CD14-positive monocyte (primary cell): ENCODE results near the gene CAMSAP2. TPM values are rescaled to one million over a fixed set of nuclear protein-coding genes. Genes with fewer than 3 reads are reported as not detected.

Source experiments
- DNase-seq, 3 donors: peaks; one replicate each; pipeline ENCODE4 v3.0.0-alpha.2; 2011 to 2022
- H2AFZ ChIP-seq: 2 replicates; pipeline ENCODE4 v1.6.0; 2012; ENCODE audit warnings: mild to moderate bottlenecking, low read depth, low read length, inconsistent platforms; ENCODE audit not compliant: insufficient read depth, poor library complexity, severe bottlenecking
- H3K27ac ChIP-seq, 2 donors: 1 replicate in 1 of 2; 2 replicates in 1 of 2; pipeline ENCODE4 v1.5.1; 2012 to 2013; ENCODE audit warnings: low read length in 2 of 2, control low read depth in 1 of 2, inconsistent platforms in 1 of 2, low read depth in 1 of 2, mild to moderate bottlenecking in 1 of 2
- H3K27me3 ChIP-seq, 2 donors: one replicate each; pipeline versions ENCODE4 v1.6.0 to v1.6.1; 2011 to 2013; ENCODE audit warnings: low read length in 2 of 2; ENCODE audit not compliant: control insufficient read depth in 2 of 2, insufficient read depth in 2 of 2
- H3K36me3 ChIP-seq, 2 donors: replicated peaks in 1 of 2; 1 replicate in 1 of 2; 2 replicates in 1 of 2; pipeline versions ENCODE4 v1.5.1 to v1.6.1; 2012 to 2013; ENCODE audit warnings: low read length in 2 of 2, control low read depth in 1 of 2, inconsistent platforms in 1 of 2, mild to moderate bottlenecking in 1 of 2; ENCODE audit not compliant: insufficient read depth in 2 of 2, control insufficient read depth in 1 of 2
- H3K4me1 ChIP-seq, 2 donors: 1 replicate in 1 of 2; 2 replicates in 1 of 2; pipeline versions ENCODE4 v1.5.1 to v1.6.1; 2012 to 2013; ENCODE audit warnings: low read length in 2 of 2, control low read depth in 1 of 2, inconsistent platforms in 1 of 2, mild to moderate bottlenecking in 1 of 2, moderate library complexity in 1 of 2; ENCODE audit not compliant: insufficient read depth in 2 of 2, control insufficient read depth in 1 of 2
- H3K4me2 ChIP-seq: replicated peaks from 2 replicates; pipeline ENCODE3; 2012; ENCODE audit warnings: low read length, moderate library complexity, mild to moderate bottlenecking; ENCODE audit not compliant: poor library complexity, severe bottlenecking; ENCODE audit errors: extremely low read depth
- H3K4me3 ChIP-seq, 3 experiments: fragments of 200-600 bp in 1 of 3; sonication (generic) in 1 of 3; replicated peaks in 1 of 3; 1 replicate in 2 of 3; 2 replicates in 1 of 3; pipeline ENCODE4 v1.5.1; 2011 to 2013; ENCODE audit warnings: low read length in 3 of 3, mild to moderate bottlenecking in 3 of 3, control low read depth in 2 of 3, low read depth in 2 of 3, inconsistent platforms in 1 of 3, moderate library complexity in 1 of 3
- H3K79me2 ChIP-seq: 2 replicates; pipeline ENCODE4 v1.6.0; 2012; ENCODE audit warnings: mild to moderate bottlenecking, control low read depth, inconsistent platforms, low read length, moderate library complexity; ENCODE audit not compliant: insufficient read depth
- H3K9ac ChIP-seq: 2 replicates; pipeline ENCODE4 v1.6.0; 2017; ENCODE audit warnings: low read length, mild to moderate bottlenecking; ENCODE audit not compliant: insufficient read depth, poor library complexity, severe bottlenecking
- H3K9me3 ChIP-seq, 2 donors: replicated peaks in 1 of 2; 1 replicate in 1 of 2; 2 replicates in 1 of 2; pipeline versions ENCODE4 v1.5.1 to v1.6.1; 2012 to 2013; ENCODE audit warnings: low read length in 2 of 2, control low read depth in 1 of 2; ENCODE audit not compliant: control insufficient read depth in 1 of 2, insufficient read depth in 1 of 2
- H4K20me1 ChIP-seq: 2 replicates; pipeline ENCODE4 v1.6.0; 2012; ENCODE audit warnings: mild to moderate bottlenecking, low read length, control low read depth, moderate library complexity; ENCODE audit not compliant: insufficient read depth
- H3K27ac Mint-ChIP-seq, 7 donors: one replicate each; pipeline ENCODE4 v1.8.0; 2020; ENCODE audit warnings: mild to moderate bottlenecking in 7 of 7, mixed read lengths in 7 of 7, moderate library complexity in 6 of 7, inconsistent platforms in 2 of 7
- H3K27me3 Mint-ChIP-seq, 3 donors: one replicate each; pipeline ENCODE4 v1.8.0; 2021 to 2022; ENCODE audit warnings: low read depth in 3 of 3, mild to moderate bottlenecking in 3 of 3, mixed read lengths in 3 of 3, moderate library complexity in 3 of 3, inconsistent platforms in 1 of 3
- H3K36me3 Mint-ChIP-seq, 2 donors: one replicate each; pipeline ENCODE4 v1.8.0; 2020; ENCODE audit warnings: mixed read lengths in 2 of 2, inconsistent platforms in 1 of 2, mild to moderate bottlenecking in 1 of 2
- H3K4me1 Mint-ChIP-seq: one replicate; pipeline ENCODE4 v1.8.0; 2020; ENCODE audit warnings: mild to moderate bottlenecking, mixed read lengths
- H3K4me3 Mint-ChIP-seq, 2 donors: one replicate each; pipeline ENCODE4 v1.8.0; 2020; ENCODE audit warnings: mild to moderate bottlenecking in 2 of 2, mixed read lengths in 2 of 2, moderate library complexity in 1 of 2
- H3K9me3 Mint-ChIP-seq, 7 donors: one replicate each; pipeline ENCODE4 v1.8.0; 2020 to 2022; ENCODE audit warnings: mixed read lengths in 7 of 7, mild to moderate bottlenecking in 6 of 7, moderate library complexity in 6 of 7, inconsistent platforms in 2 of 7
- CTCF ChIP-seq: fragments of 200-600 bp; IDR thresholded peaks from one replicate; pipeline ENCODE4 v1.8.0; 2022; ENCODE audit warnings: antibody characterized with exemption, mild to moderate bottlenecking
- WGBS: methylation state at CpG from one replicate; pipeline ENCODE4 v1.1.5; 2013; ENCODE audit warnings: missing lambda C conversion rate; ENCODE audit not compliant: insufficient coverage; 5-methylcytosine and 5-hydroxymethylcytosine counted together
- intact Hi-C, 2 donors: fragments of 100-400 bp; cut with micrococcal nuclease; formaldehyde crosslinking; loops; one replicate each; pipeline versions ENCODE4 v1.15.0 to v1.15.1; 2023
- polyA plus RNA-seq, 3 donors: library from polyadenylated mRNA; depleted of rRNA in 1 of 3; unstranded in 2 of 3; stranded (reverse) in 1 of 3; fragments of 300-500 nt in 2 of 3; fragments of >200 nt in 1 of 3; fragmentation: Illumina TruSeq in 2 of 3; gene quantifications; 1 replicate in 2 of 3; 2 replicates in 1 of 3; pipeline ENCODE4 v1.2.3, GENCODE V29; 2012 to 2021

CAMSAP2 gene
- polyA plus RNA-seq, 3 donors, result 0.89 to 1.3 (median 0.90) TPM

- no peak overlapping the region for H2AFZ ChIP-seq
- H3K4me3 ChIP-seq, result no peak overlapping the region
- H4K20me1 ChIP-seq, result no peaks in the 10 kb centered on the region
- no peaks in the 10 kb centered on the region for H3K4me1 ChIP-seq
- no peak overlapping the region for H3K4me2 ChIP-seq
- no peaks in the 10 kb centered on the region for H3K36me3 ChIP-seq
- DNase-seq, result no peak
- Mint-ChIP-seq H3K4me1 (no peaks in the 10 kb centered on the region), H3K36me3 (no peaks in the 10 kb centered on the region), H3K27me3 (peaks cover 0 to 3% (median 0%) of the 10 kb centered on the region in 3 donors), H3K4me3 (no peak overlapping the region), H3K9me3 (peaks cover 0 to 3% (median 0%) of the 10 kb centered on the region in 7 donors), H3K27ac (no peak overlapping the region)
- WGBS, result 98% methylated on average over 3 of the region's 3 CpGs
- no peaks in the 10 kb centered on the region for H3K9me3 ChIP-seq
- no peak overlapping the region for H3K9ac ChIP-seq
- TF ChIP-seq CTCF, result no peak
- intact Hi-C loops, result no loop called here
- no peaks in the 10 kb centered on the region for H3K79me2 ChIP-seq
- no peaks in the 10 kb centered on the region for H3K27me3 ChIP-seq
- no peak overlapping the region for H3K27ac ChIP-seq
Observed at GRCh38 chr1:200838676-200839445, 100.2 kb downstream of the CAMSAP2 start.

- Histone ChIP-seq H3K36me3 (no peaks in the 10 kb centered on the region), H3K4me2 (no peak overlapping the region), H3K4me3 (no peak overlapping the region), H3K9me3 (no peaks in the 10 kb centered on the region), H3K79me2 (no peaks in the 10 kb centered on the region), H3K27ac (no peak overlapping the region), H4K20me1 (no peaks in the 10 kb centered on the region), H3K27me3 (no peaks in the 10 kb centered on the region), H3K4me1 (no peaks in the 10 kb centered on the region), H3K9ac (no peak overlapping the region), H2AFZ (no peak overlapping the region)
- TF ChIP-seq CTCF, result no peak
- DNase-seq, result no peak
- H3K27ac Mint-ChIP-seq, result no peak overlapping the region
- intact Hi-C loops, result no loop called here
- WGBS, result 100% methylated on average over 2 of the region's 4 CpGs
- H3K4me3 Mint-ChIP-seq, result no peak overlapping the region
- H3K27me3 Mint-ChIP-seq, result peaks cover 0 to under 1% (median 0%) of the 10 kb centered on the region in 3 donors
- H3K9me3 Mint-ChIP-seq, result peaks cover 0 to 2% (median 0%) of the 10 kb centered on the region in 7 donors
- peaks cover 1 to 2% of the 10 kb centered on the region in 2 donors for H3K36me3 Mint-ChIP-seq
- peaks cover 1% of the 10 kb centered on the region for H3K4me1 Mint-ChIP-seq
Observed at GRCh38 chr1:200845360-200845759, 106.7 kb downstream of the CAMSAP2 start.
